Measurements from ENCODE around the gene SMAP2. TPM values are rescaled to one million over a fixed set of nuclear protein-coding genes. Genes with fewer than 3 reads are reported as not detected.

The SMAP2 gene
- total RNA-seq, 1 experiment from 2014 or later, result 8.2 TPM

DNA sequence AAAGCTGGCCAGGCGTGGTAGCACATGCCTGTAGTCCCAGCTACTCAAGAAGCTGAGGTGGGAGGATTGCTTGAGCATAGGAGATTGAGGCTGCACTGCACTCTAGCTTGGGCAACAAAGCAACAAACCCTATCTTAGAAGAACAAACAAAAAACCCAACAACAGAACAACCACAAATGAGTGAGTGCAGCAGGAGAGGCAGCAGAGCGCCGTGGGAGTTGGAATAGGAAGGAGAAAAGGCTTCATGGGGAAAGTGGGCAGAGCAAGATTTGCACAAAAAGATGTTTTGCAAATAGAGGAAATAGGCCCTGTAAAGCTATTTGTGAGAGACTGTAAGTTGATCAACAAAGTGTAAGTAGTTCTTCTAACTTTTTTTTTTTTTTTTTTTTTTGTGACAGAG is 19.6 kb downstream of the SMAP2 start:
- Histone ChIP-seq H3K27ac (ENCODE audit: insufficient read length, low read depth, low read length) (no peak overlapping the region), H3K9ac (ENCODE audit: extremely low read depth, insufficient read length, low read length) (no peak overlapping the region), H3K4ac (ENCODE audit: low read depth, low read length) (no peak overlapping the region), H4K5ac (ENCODE audit: insufficient read length, low read depth, low read length) (no peak overlapping the region), H3K27me3 (ENCODE audit: insufficient read depth, low read length) (no peaks in the 10 kb centered on the region), H2BK120ac (ENCODE audit: low read depth, low read length, poor library complexity, severe bottlenecking) (no peak overlapping the region), H2AFZ (ENCODE audit: low read length) (no peak overlapping the region), H3T11ph (ENCODE audit: low read length) (no peak overlapping the region), H3K14ac (ENCODE audit: insufficient read depth, low read length) (no peak overlapping the region), H4K20me1 (ENCODE audit: control insufficient read depth, insufficient read depth, insufficient read length) (no peaks in the 10 kb centered on the region), H4K91ac (ENCODE audit: insufficient read length, low read depth, low read length) (no peak overlapping the region), H3K79me2 (ENCODE audit: insufficient read depth, low read length) (no peaks in the 10 kb centered on the region), H3K56ac (ENCODE audit: insufficient read length, low read depth, low read length) (no peak overlapping the region), H2BK12ac (ENCODE audit: insufficient read length, low read depth, low read length) (no peak overlapping the region), H3K18ac (ENCODE audit: insufficient read length, low read depth, low read length) (no peak overlapping the region), H3K23me2 (ENCODE audit: insufficient read length, low read depth, low read length, poor library complexity, severe bottlenecking) (no peaks in the 10 kb centered on the region), H4K8ac (replicated peaks; ENCODE audit: insufficient read length, low read depth, low read length) (no peak overlapping the region), H2BK5ac (ENCODE audit: insufficient read length, low read length) (no peak overlapping the region), H3K9me3 (ENCODE audit: control insufficient read depth, low read depth, low read length) (no peaks in the 10 kb centered on the region), H3K4me1 (ENCODE audit: insufficient read depth, low read length) (no peaks in the 10 kb centered on the region; the same call in 1 of the 2 replicates), H2AK5ac (ENCODE audit: insufficient read length, low read length) (no peak overlapping the region), H3K23ac (ENCODE audit: insufficient read length, low read depth, low read length) (no peak overlapping the region), H2BK20ac (ENCODE audit: low read depth, low read length, poor library complexity, severe bottlenecking) (no peak overlapping the region), H3K79me1 (ENCODE audit: insufficient read depth, low read depth, low read length, poor library complexity, severe bottlenecking) (no peaks in the 10 kb centered on the region), H3K4me2 (ENCODE audit: insufficient read depth, insufficient read length, low read length) (no peak overlapping the region), H2BK15ac (ENCODE audit: low read depth, low read length) (no peak overlapping the region)
- TF ChIP-seq CTCF (conservative IDR thresholded peaks at IDR 0.05), result no peak
- DNase-seq, result no peak
- no peaks in the 10 kb centered on the region for H3K27me3 Mint-ChIP-seq (ENCODE audit: low read depth)
- no peaks in the 10 kb centered on the region for H3K9me3 Mint-ChIP-seq
- H3K36me3 Mint-ChIP-seq (ENCODE audit: insufficient read depth in 1 of 3, low read depth in 3 of 3), result no peaks in the 10 kb centered on the region
- no peak overlapping the region for H3K4me3 Mint-ChIP-seq
- H3K27ac Mint-ChIP-seq, result no peak overlapping the region
- peaks cover 0 to 6% of the 10 kb centered on the region in 2 experiments; a peak in 2 of 4 replicates for H3K4me1 Mint-ChIP-seq
- WGBS (ENCODE audit: extremely low coverage, insufficient read length, low lambda C conversion rate), result no CpG with 5 or more reads among the region's 3 CpGs

Measured in H9 (cell line).